HG02852 (cell line): ENCODE data around the gene CIB2.
"Not testable (repeated sequence)": the region's sequence is repeated elsewhere in the genome, so short reads cannot be mapped to it uniquely, and the experiment has no call there.

ENCODE experiments used
- ATAC-seq: cut with Tn5 transposase; IDR thresholded peaks from one replicate; pipeline ENCODE4 v1.9.1; 2021; ENCODE audit warnings: mild to moderate bottlenecking, moderate library complexity; ENCODE audit not compliant: unreplicated experiment

CIB2 gene

GRCh38 chr15:78131295-78132061, at the start of gene CIB2:
Gene CIB2, minus strand, starts transcription at chr15:78131445. Its CDS starts 230 bp downstream, at chr15:78131215.
- ATAC-seq = peak; percentile 77

GRCh38 chr15:78179906-78180305, 48.7 kb upstream of the CIB2 start:
- ATAC-seq = no peak

- ATAC-seq = no peak
These were observed 48.1 kb upstream of the CIB2 start for GRCh38 chr15:78179286-78179840.

- no peak for ATAC-seq
These were observed 46.8 kb upstream of the CIB2 start for GRCh38 chr15:78178064-78178463.

- no peak for ATAC-seq
These were observed 46.2 kb upstream of the CIB2 start for GRCh38 chr15:78177447-78177873.

GRCh38 chr15:78175330-78175729, 44.1 kb upstream of the CIB2 start:
- ATAC-seq = no peak

GRCh38 chr15:78174401-78174800, 43.2 kb upstream of the CIB2 start:
- ATAC-seq = no peak

- no peak for ATAC-seq
These were observed 40.7 kb upstream of the CIB2 start for GRCh38 chr15:78171864-78172472.

- ATAC-seq = peak; percentile 78
These were observed 39.9 kb upstream of the CIB2 start for GRCh38 chr15:78170848-78171773.

GRCh38 chr15:78168608-78169007, 37.4 kb upstream of the CIB2 start:
- ATAC-seq = no peak

GRCh38 chr15:78167227-78167888, 36.1 kb upstream of the CIB2 start:
- ATAC-seq = peak; percentile 80

- no peak for ATAC-seq
These were observed 32.8 kb upstream of the CIB2 start for GRCh38 chr15:78164010-78164409.

- no peak for ATAC-seq
These were observed 30.8 kb upstream of the CIB2 start for GRCh38 chr15:78162038-78162437.

- ATAC-seq = no peak
These were observed 28.1 kb upstream of the CIB2 start for GRCh38 chr15:78159395-78159794.

GRCh38 chr15:78157203-78157602, 26.0 kb upstream of the CIB2 start:
- ATAC-seq = no peak

- ATAC-seq = no peak
These were observed 25.4 kb upstream of the CIB2 start for GRCh38 chr15:78156653-78157052.

GRCh38 chr15:78155355-78155939, 24.2 kb upstream of the CIB2 start:
- no peak for ATAC-seq

- no peak for ATAC-seq
These were observed 23.7 kb upstream of the CIB2 start for GRCh38 chr15:78154955-78155354.

GRCh38 chr15:78151075-78151474, 19.8 kb upstream of the CIB2 start:
- ATAC-seq = not testable (repeated sequence)
